Stimulated activated naive CD4-positive, alpha-beta T cell treated with Interleukin-2 at 50 U/mL for 16 hours (primary cell): Measurements from ENCODE around the gene FUT8.

Experiments used
- DNase-seq: peaks from one replicate; lab custom pipeline; 2025; lab: John Stamatoyannopoulos, UW

FUT8 gene

GRCh38 chr14:65774041-65774440 lies 361.5 kb downstream of the FUT8 start:
- no peak for DNase-seq

GRCh38 chr14:65776193-65776852 lies 363.8 kb downstream of the FUT8 start:
- no peak for DNase-seq

- no peak for DNase-seq
These were observed 368.0 kb downstream of the FUT8 start for GRCh38 chr14:65780566-65780965.

GRCh38 chr14:65783101-65783500 lies 370.6 kb downstream of the FUT8 start:
- no peak for DNase-seq

- no peak for DNase-seq
These were observed 371.0 kb downstream of the FUT8 start for GRCh38 chr14:65783576-65783975.

- no peak for DNase-seq
These were observed 372.0 kb downstream of the FUT8 start for GRCh38 chr14:65784574-65784973.

GRCh38 chr14:65787461-65787860 lies 374.9 kb downstream of the FUT8 start:
- no peak for DNase-seq

GRCh38 chr14:65788876-65789275 lies 376.3 kb downstream of the FUT8 start:
- DNase-seq: no peak

- no peak for DNase-seq
These were observed 376.8 kb downstream of the FUT8 start for GRCh38 chr14:65789363-65789762.

GRCh38 chr14:65790172-65790815 lies 377.8 kb downstream of the FUT8 start:
- no peak for DNase-seq

- DNase-seq: peak; percentile 50
These were observed 378.9 kb downstream of the FUT8 start for GRCh38 chr14:65791191-65791981.

GRCh38 chr14:65792208-65792905 lies 379.8 kb downstream of the FUT8 start:
- DNase-seq: no peak
